Measurements from ENCODE around the gene UBE2F.

Gene UBE2F

GRCh38 chr2:237966565-237967462 lies at the start of gene UBE2F:
TSS of gene UBE2F (plus strand) at chr2:237967014. CDS start at chr2:237973108, 6,094 bp downstream.
- DNase-seq (ENCODE audit: low read depth in 2 of 2): peak; percentile 93

- no peak for DNase-seq (ENCODE audit: low read depth in 2 of 2)
Measured at GRCh38 chr2:237917696-237918374, 49.0 kb upstream of the UBE2F start.

- DNase-seq (ENCODE audit: low read depth in 2 of 2): no peak
Measured at GRCh38 chr2:237919593-237919992, 47.2 kb upstream of the UBE2F start.

GRCh38 chr2:237920673-237921072 lies 46.1 kb upstream of the UBE2F start:
- peak; percentile 29 to 36 for DNase-seq (ENCODE audit: low read depth in 2 of 2)

GRCh38 chr2:237921967-237922492 lies 44.8 kb upstream of the UBE2F start:
- DNase-seq (ENCODE audit: low read depth in 2 of 2): no peak

- no peak for DNase-seq (ENCODE audit: low read depth in 2 of 2)
Measured at GRCh38 chr2:237922641-237923361, 44.0 kb upstream of the UBE2F start.

GRCh38 chr2:237923481-237924163 lies 43.2 kb upstream of the UBE2F start:
- DNase-seq (ENCODE audit: low read depth in 2 of 2): peak; percentile 20 to 27

GRCh38 chr2:237924164-237924534 lies 42.7 kb upstream of the UBE2F start:
- no peak for DNase-seq (ENCODE audit: low read depth in 2 of 2)

GRCh38 chr2:237927135-237927534 lies 39.7 kb upstream of the UBE2F start:
- no peak for DNase-seq (ENCODE audit: low read depth in 2 of 2)

- no peak for DNase-seq (ENCODE audit: low read depth in 2 of 2)
Measured at GRCh38 chr2:237927986-237928385, 38.8 kb upstream of the UBE2F start.

GRCh38 chr2:237929979-237930378 lies 36.8 kb upstream of the UBE2F start:
- DNase-seq (ENCODE audit: low read depth in 2 of 2): no peak

- peak; percentile 39 to 44 for DNase-seq (ENCODE audit: low read depth in 2 of 2)
Measured at GRCh38 chr2:237931205-237931721, 35.6 kb upstream of the UBE2F start.

GRCh38 chr2:237932731-237933131 lies 34.1 kb upstream of the UBE2F start:
- peak; percentile 76 to 78 for DNase-seq (ENCODE audit: low read depth in 2 of 2)

- DNase-seq (ENCODE audit: low read depth in 2 of 2): no peak
Measured at GRCh38 chr2:237934186-237934585, 32.6 kb upstream of the UBE2F start.

GRCh38 chr2:237935740-237936452 lies 30.9 kb upstream of the UBE2F start:
- DNase-seq (ENCODE audit: low read depth in 2 of 2): no peak

- no peak for DNase-seq (ENCODE audit: low read depth in 2 of 2)
Measured at GRCh38 chr2:237939251-237939650, 27.6 kb upstream of the UBE2F start.

GRCh38 chr2:237940828-237941227 lies 26.0 kb upstream of the UBE2F start:
- DNase-seq (ENCODE audit: low read depth in 2 of 2): no peak

GRCh38 chr2:237941239-237941638 lies 25.6 kb upstream of the UBE2F start:
- DNase-seq (ENCODE audit: low read depth in 2 of 2): no peak

- no peak for DNase-seq (ENCODE audit: low read depth in 2 of 2)
Measured at GRCh38 chr2:237942513-237942899, 24.3 kb upstream of the UBE2F start.

- no peak for DNase-seq (ENCODE audit: low read depth in 2 of 2)
Measured at GRCh38 chr2:237943395-237944094, 23.3 kb upstream of the UBE2F start.

Measured in fibroblast of skin of left quadriceps (primary cell).